HEK293T (cell line): ENCODE measurements around the gene GSTA3.

Source experiments
- BHLHE40 ChIP-seq: fragments of 450-650 bp; IDR thresholded peaks from 2 replicates; pipeline ENCODE4 v1.6.1; 2016; ENCODE audit warnings: mild to moderate bottlenecking, moderate library complexity, borderline replicate concordance
- CTBP1 ChIP-seq: fragments of 450-650 bp; IDR thresholded peaks from 2 replicates; pipeline ENCODE4 v1.6.1; 2016; ENCODE audit warnings: borderline replicate concordance
- ELF4 ChIP-seq: fragments of 450-650 bp; IDR thresholded peaks from 2 replicates; pipeline ENCODE4 v1.6.1; 2017; ENCODE audit warnings: antibody characterized with exemption
- FOXA1 ChIP-seq: fragments of 450-650 bp; IDR thresholded peaks from 2 replicates; pipeline ENCODE4 v1.6.1; 2016; ENCODE audit warnings: mild to moderate bottlenecking
- FOXK2 ChIP-seq: fragments of 450-650 bp; IDR thresholded peaks from 2 replicates; pipeline ENCODE4 v1.6.1; 2016; ENCODE audit warnings: mild to moderate bottlenecking
- FOXM1 ChIP-seq: fragments of 450-650 bp; IDR thresholded peaks from 2 replicates; pipeline ENCODE4 v1.6.1; 2017; ENCODE audit warnings: mild to moderate bottlenecking, borderline replicate concordance
- LEF1 ChIP-seq: fragments of 450-650 bp; IDR thresholded peaks from 2 replicates; pipeline ENCODE4 v1.6.1; 2017; ENCODE audit warnings: mild to moderate bottlenecking, borderline replicate concordance
- SP1 ChIP-seq: fragments of 450-650 bp; IDR thresholded peaks from 2 replicates; pipeline ENCODE4 v1.6.1; 2017
- SUZ12 ChIP-seq: fragments of 450-650 bp; IDR thresholded peaks from 2 replicates; pipeline ENCODE4 v1.6.1; 2016; ENCODE audit warnings: mild to moderate bottlenecking
- ZNF384 ChIP-seq: fragments of 450-650 bp; IDR thresholded peaks from 2 replicates; pipeline ENCODE4 v1.6.1; 2016

DNA sequence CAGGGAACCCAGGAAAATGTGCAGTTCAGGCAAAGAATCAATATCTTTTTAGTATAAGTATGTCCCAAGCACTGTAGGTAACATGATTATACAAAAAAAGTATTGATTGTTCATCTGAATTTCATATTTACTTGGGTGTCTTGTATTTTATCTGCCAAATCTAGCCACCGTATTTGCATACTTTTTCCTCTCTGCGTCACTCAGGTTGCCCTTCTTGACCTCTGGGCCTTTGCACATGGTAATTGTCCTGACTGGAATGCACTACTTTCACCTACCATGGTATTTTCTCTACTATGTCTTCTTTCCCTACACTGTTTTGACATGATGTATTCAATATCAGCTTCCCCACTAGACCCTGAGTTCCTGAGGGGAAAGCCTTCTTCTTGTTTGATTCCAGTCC, 15.2 kb downstream of the GSTA3 start:
- TF ChIP-seq ZNF384, result no peak
- no peak for TF ChIP-seq SP1
- TF ChIP-seq SUZ12, result no peak
- no peak for TF ChIP-seq CTBP1
- no peak for TF ChIP-seq ELF4
- no peak for TF ChIP-seq FOXM1
- TF ChIP-seq FOXK2, result no peak
- no peak for TF ChIP-seq LEF1
- TF ChIP-seq BHLHE40, result no peak
- no peak for TF ChIP-seq FOXA1
